B cell (primary cell): ENCODE data around the gene TTLL6. TPM values are rescaled to one million over a fixed set of nuclear protein-coding genes. Genes with fewer than 3 reads are reported as not detected.

ENCODE experiments used
- ATAC-seq: fragments of 200-7000 bp; cut with Tn5 transposase; one replicate; pipeline ENCODE4 v1.10.0; 2021; ENCODE audit warnings: low read depth, mild to moderate bottlenecking, moderate number of reproducible peaks, moderate library complexity
- CTCF ChIA-PET: fragments of 350-600 bp; sonication (Branson Sonifier 250); formaldehyde crosslinking; loops from one replicate; lab custom pipeline; 2021; ENCODE audit warnings: antibody characterized with exemption, inconsistent platforms; lab: Charles Lee
- POLR2A ChIA-PET: fragments of 350-600 bp; sonication (Branson Sonifier 250); formaldehyde crosslinking; loops from one replicate; lab custom pipeline; 2021; ENCODE audit warnings: antibody characterized with exemption; lab: Charles Lee
- DNase-seq: peaks from one replicate; pipeline ENCODE4 v3.0.0; 2013
- H2AFZ ChIP-seq: 2 replicates; pipeline ENCODE4 v1.6.1; 2012; ENCODE audit warnings: mild to moderate bottlenecking, low read depth, low read length; ENCODE audit not compliant: insufficient read depth, poor library complexity, severe bottlenecking
- H3K27ac ChIP-seq, 2 donors: 1 replicate in 1 of 2; 2 replicates in 1 of 2; pipeline ENCODE4 v1.5.1; 2012 to 2013; ENCODE audit warnings: low read length in 2 of 2, mild to moderate bottlenecking in 2 of 2, moderate library complexity in 1 of 2
- H3K27me3 ChIP-seq, 4 experiments: fragments of 200-600 bp in 1 of 4; sonication (generic) in 1 of 4; replicated peaks in 1 of 4; 1 replicate in 2 of 4; 2 replicates in 2 of 4; pipeline versions ENCODE4 v1.6.1 to v1.7.0; 2013 to 2016; ENCODE audit warnings: low read length in 3 of 4, mild to moderate bottlenecking in 2 of 4, mixed read lengths in 1 of 4, moderate library complexity in 1 of 4; ENCODE audit not compliant: insufficient read depth in 4 of 4, control insufficient read depth in 3 of 4; ENCODE audit errors: control extremely low read depth in 1 of 4
- H3K36me3 ChIP-seq, 2 experiments: replicated peaks in 1 of 2; 1 replicate in 1 of 2; 2 replicates in 1 of 2; pipeline versions ENCODE4 v1.6.1 to v1.7.1; 2013; ENCODE audit warnings: low read length in 1 of 2; ENCODE audit not compliant: insufficient read depth in 2 of 2, control insufficient read depth in 1 of 2; ENCODE audit errors: control extremely low read depth in 1 of 2, extremely low read depth in 1 of 2
- H3K4me1 ChIP-seq, 2 donors: fragments of 200-600 bp in 1 of 2; sonication (generic) in 1 of 2; 1 replicate in 1 of 2; 2 replicates in 1 of 2; pipeline versions ENCODE4 v1.5.1 to v1.6.1; 2013 to 2017; ENCODE audit warnings: low read length in 2 of 2; ENCODE audit not compliant: control insufficient read depth in 2 of 2, insufficient read depth in 2 of 2
- H3K4me2 ChIP-seq: replicated peaks from 2 replicates; pipeline ENCODE3; 2012; ENCODE audit warnings: mild to moderate bottlenecking, low read depth, low read length; ENCODE audit not compliant: poor library complexity, severe bottlenecking
- H3K4me3 ChIP-seq, 5 experiments: fragments of 200-600 bp in 1 of 5; sonication (generic) in 1 of 5; 1 replicate in 3 of 5; 2 replicates in 2 of 5; pipeline versions ENCODE4 v1.5.1 to v1.7.0; 2011 to 2016; ENCODE audit warnings: low read length in 4 of 5, mild to moderate bottlenecking in 4 of 5, low read depth in 2 of 5, control low read depth in 1 of 5, moderate library complexity in 1 of 5; ENCODE audit not compliant: insufficient read depth in 1 of 5; ENCODE audit errors: control extremely low read depth in 1 of 5, extremely low read depth in 1 of 5
- H3K79me2 ChIP-seq: fragments of 200-600 bp; sonication (generic); one replicate; pipeline ENCODE4 v1.6.0; 2016; ENCODE audit warnings: low read length; ENCODE audit not compliant: control insufficient read depth, insufficient read depth
- H3K9ac ChIP-seq: fragments of 200-600 bp; sonication (generic); 2 replicates; pipeline ENCODE4 v1.6.1; 2017; ENCODE audit warnings: mild to moderate bottlenecking, low read length, moderate library complexity
- H3K9me3 ChIP-seq, 3 donors: one replicate each; pipeline versions ENCODE4 v1.6.1 to v1.7.1; 2013; ENCODE audit warnings: low read length in 2 of 3; ENCODE audit not compliant: control insufficient read depth in 2 of 3, insufficient read depth in 1 of 3; ENCODE audit errors: control extremely low read depth in 1 of 3
- H4K20me1 ChIP-seq: 2 replicates; pipeline ENCODE4 v1.6.0; 2012; ENCODE audit warnings: mild to moderate bottlenecking, low read length; ENCODE audit not compliant: insufficient read depth, control insufficient read depth, poor library complexity, severe bottlenecking
- H3K27ac Mint-ChIP-seq: one replicate; pipeline ENCODE4 v1.8.0; 2021; ENCODE audit warnings: mixed read lengths
- H3K27me3 Mint-ChIP-seq: one replicate; pipeline ENCODE4 v1.8.0; 2021; ENCODE audit warnings: mixed read lengths
- H3K4me1 Mint-ChIP-seq: one replicate; pipeline ENCODE4 v1.8.0; 2021; ENCODE audit warnings: mixed read lengths
- H3K4me3 Mint-ChIP-seq: one replicate; pipeline ENCODE4 v1.8.0; 2021; ENCODE audit warnings: mixed read lengths
- H3K9me3 Mint-ChIP-seq: one replicate; pipeline ENCODE4 v1.8.0; 2022; ENCODE audit warnings: mixed read lengths; ENCODE audit not compliant: insufficient read depth
- CTCF ChIP-seq: fragments of 200-600 bp; IDR thresholded peaks from one replicate; pipeline ENCODE4 v1.8.0; 2022; ENCODE audit warnings: antibody characterized with exemption, mild to moderate bottlenecking
- EZH2 ChIP-seq: IDR thresholded peaks from 2 replicates; pipeline ENCODE4 v1.6.1; 2012; ENCODE audit warnings: borderline replicate concordance, low read depth, mild to moderate bottlenecking, moderate library complexity, low read length; ENCODE audit not compliant: insufficient read depth, poor library complexity, severe bottlenecking
- WGBS: methylation state at CpG from one replicate; pipeline ENCODE4 v1.1.5; 2013; ENCODE audit warnings: missing lambda C conversion rate; ENCODE audit not compliant: insufficient coverage; 5-methylcytosine and 5-hydroxymethylcytosine counted together
- intact Hi-C: fragments of 100-400 bp; cut with micrococcal nuclease; formaldehyde crosslinking; loops from one replicate; pipeline ENCODE4 v1.10.0; 2022
- polyA plus RNA-seq: library from polyadenylated mRNA; depleted of rRNA; stranded (reverse); fragments of >200 nt; gene quantifications from 2 replicates; pipeline ENCODE4 v1.2.3, GENCODE V29; 2012
- total RNA-seq, 2 donors: library from RNA; stranded (reverse); fragments of 120-200 nt in 1 of 2; gene quantifications; 1 replicate in 1 of 2; 2 replicates in 1 of 2; pipeline versions ENCODE4 v1.2.3 to v1.2.4, GENCODE V29; 2013 to 2022

The TTLL6 gene
- total and polyA plus RNA-seq, 2 donors (not counting 1 experiment from before 2014, with no cell fraction given), result not detected

DNA sequence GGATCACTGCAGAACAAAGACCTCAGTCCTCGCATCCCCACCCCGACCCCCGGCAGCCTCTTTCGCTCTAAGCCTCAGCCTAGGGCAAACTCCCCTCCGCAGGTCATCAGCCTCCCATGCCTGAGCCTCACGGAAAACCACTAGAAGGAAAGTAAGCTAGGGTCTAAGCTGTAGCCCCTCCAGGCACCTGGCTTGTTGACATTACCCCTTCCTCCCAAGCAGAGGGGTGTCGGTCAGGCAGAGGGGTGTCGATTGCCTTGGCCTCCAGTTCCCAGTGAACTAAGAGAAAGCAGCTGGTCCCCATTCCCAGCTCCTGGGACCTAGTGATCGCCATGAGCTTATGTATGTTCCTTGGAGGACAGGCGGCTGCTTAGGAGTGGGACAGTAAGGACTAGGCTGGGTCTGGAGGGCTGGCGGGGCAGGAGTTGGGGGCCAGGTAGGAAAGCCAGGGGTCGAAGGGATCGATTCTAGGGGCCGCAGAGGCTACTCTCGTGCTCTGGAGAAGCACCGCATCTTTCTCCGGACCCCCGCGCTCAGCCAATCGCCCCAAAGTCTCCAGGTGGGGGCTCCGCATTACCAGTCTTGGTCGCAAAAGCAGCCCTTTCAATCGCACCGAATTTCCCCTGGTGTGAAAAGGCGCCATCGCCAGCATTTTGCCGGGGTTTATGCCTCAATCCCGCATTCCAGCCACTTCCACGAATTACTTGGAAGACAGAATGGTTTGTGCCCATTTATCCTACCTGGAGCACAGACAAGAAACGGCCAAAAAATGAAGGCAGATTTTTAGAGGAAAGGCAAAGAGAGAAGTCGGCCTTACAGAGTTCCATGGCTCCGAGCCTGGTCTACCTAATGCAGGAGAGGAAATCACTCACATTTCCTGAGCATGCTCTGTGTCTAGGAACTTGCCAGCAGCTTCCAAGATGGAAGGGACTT lies 67.1 kb downstream of the TTLL6 start:
- 17% methylated on average over 27 of the region's 32 CpGs for WGBS
- peaks cover 0 to 100% (median 89%) of the 10 kb centered on the region in 4 experiments for H3K27me3 ChIP-seq
- H3K9ac ChIP-seq, result no peak overlapping the region
- no peak overlapping the region for H3K4me2 ChIP-seq
- ATAC-seq (no peak), DNase-seq (peak; percentile 38)
- no peak overlapping the region for H3K27ac Mint-ChIP-seq
- H3K9me3 ChIP-seq, result peaks cover 0 to 52% (median 6%) of the 10 kb centered on the region in 3 donors
- no peak overlapping the region for H3K27ac ChIP-seq
- ChIA-PET POLR2A (no interaction called here), CTCF (interaction anchor here (1.0 to 2.6 kb wide), 3 partner anchors 26 to 32 kb away, joined by 3 to 13 read pairs (median 3); partner anchors contain the start of gene PRAC2)
- no peak overlapping the region for H2AFZ ChIP-seq
- H3K4me3 Mint-ChIP-seq, result no peak overlapping the region
- H4K20me1 ChIP-seq, result no peaks in the 10 kb centered on the region
- peaks cover 19% of the 10 kb centered on the region for H3K4me1 Mint-ChIP-seq
- H3K9me3 Mint-ChIP-seq, result no peaks in the 10 kb centered on the region
- no peaks in the 10 kb centered on the region for H3K36me3 ChIP-seq
- intact Hi-C loops, result no loop called here
- peak; percentile 90 for TF ChIP-seq EZH2
- no peak for TF ChIP-seq CTCF
- no peaks in the 10 kb centered on the region for H3K79me2 ChIP-seq
- peaks cover 10 to 68% of the 10 kb centered on the region in 2 donors for H3K4me1 ChIP-seq
- H3K4me3 ChIP-seq, result no peak overlapping the region
- H3K27me3 Mint-ChIP-seq, result peaks cover 77% of the 10 kb centered on the region
